GM18867 (cell line): ENCODE measurements around the gene STK11IP.

Source experiments
- ATAC-seq: cut with Tn5 transposase; IDR thresholded peaks from one replicate; pipeline ENCODE4 v1.9.1; 2021; ENCODE audit warnings: mild to moderate bottlenecking, moderate library complexity; ENCODE audit not compliant: unreplicated experiment

The STK11IP gene

GRCh38 chr2:219562049-219563020 lies 35.3 kb upstream of the STK11IP start:
- ATAC-seq = no peak

GRCh38 chr2:219563271-219563928 lies 34.3 kb upstream of the STK11IP start:
- ATAC-seq = no peak

DNA sequence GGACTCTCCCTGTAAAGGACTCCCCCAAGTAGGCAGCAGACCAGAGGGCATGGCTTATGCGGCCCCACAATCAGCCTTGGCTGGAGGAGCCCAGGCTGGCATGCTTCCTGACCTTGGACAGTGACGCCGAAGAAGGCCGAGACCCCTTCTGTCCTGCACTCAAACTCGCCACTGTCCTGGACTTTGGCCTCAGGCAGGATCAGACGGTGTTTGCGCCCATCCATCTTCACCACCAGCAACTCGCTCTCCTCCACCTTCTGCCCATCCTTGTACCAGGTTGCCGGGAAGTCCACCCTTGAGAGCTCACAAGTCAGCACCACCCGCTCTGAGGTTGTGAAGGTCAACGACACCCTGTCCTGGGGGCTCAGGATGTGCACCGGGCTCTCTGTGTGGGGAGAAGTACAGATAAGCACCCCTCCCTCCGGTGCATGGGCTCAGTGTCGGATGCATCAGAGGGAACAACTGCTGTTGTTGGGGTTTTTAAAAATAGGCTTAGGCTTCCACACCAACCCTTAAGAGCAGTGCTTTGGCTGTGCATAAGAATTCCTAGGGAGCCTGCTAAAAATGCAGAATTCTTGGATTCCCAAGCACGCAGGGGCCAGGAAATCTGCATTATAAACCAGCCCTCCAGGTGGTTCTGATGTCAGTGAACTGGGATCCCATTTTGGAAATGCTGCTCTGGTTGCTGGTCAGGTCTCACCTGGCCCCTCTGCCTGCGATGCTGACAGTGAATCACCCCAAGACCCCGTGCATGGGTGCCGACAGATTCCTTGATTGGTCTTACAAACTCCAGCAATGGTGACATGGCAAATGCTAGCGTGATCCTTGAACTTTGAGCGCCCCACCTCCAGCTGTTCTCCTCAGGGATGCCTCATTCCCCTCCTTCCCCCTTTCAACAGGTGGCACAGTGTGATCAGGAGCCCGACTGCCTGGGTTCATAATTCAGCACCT lies 32.3 kb upstream of the STK11IP start:
- no peak for ATAC-seq

DNA sequence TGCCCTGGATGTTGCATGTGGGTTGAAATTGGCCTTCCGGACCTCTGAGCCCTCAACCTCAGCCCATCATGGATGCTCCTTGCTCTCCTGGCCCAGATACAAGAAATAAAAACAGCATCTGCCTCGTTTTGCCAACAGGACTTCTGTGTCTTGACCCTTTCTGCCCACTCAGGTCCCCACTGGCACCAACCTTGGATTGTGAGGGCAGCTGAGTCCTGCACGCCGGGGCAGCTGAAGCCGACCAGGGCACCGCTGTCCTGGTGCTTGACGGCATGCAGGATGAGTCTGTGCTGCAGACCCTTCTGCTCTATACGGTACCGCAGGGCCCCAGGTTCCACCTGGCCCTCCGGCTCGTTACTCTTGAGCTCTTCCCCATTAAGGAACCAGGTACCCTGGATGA lies 31.0 kb upstream of the STK11IP start:
- ATAC-seq = no peak

GRCh38 chr2:219567131-219567530 lies 30.5 kb upstream of the STK11IP start:
- ATAC-seq = no peak

- no peak for ATAC-seq
Observed at GRCh38 chr2:219567791-219568361, 29.8 kb upstream of the STK11IP start.

DNA sequence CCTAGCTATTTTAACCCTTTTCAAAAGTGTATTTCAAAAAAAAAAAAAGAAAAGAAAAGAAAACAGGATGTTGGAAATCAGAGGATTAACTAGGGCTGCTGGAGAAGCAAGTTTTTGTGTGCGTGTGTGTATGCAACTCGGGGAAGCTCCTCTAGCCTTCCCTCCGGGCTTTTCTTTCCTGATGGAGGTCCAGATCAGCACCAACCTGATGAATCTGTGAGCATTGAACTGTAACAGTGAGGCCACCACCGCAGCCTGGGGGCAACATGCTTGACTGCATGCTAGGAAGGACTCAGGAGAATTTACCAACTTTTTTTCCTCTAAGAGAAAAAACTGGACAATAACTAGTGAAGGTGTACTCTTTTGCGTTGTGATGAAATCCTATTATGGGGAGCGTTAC lies 28.6 kb upstream of the STK11IP start:
- no peak for ATAC-seq

- ATAC-seq = no peak
Observed at GRCh38 chr2:219569635-219570034, 28.0 kb upstream of the STK11IP start.

GRCh38 chr2:219570194-219570923 lies 27.3 kb upstream of the STK11IP start:
- no peak for ATAC-seq

DNA sequence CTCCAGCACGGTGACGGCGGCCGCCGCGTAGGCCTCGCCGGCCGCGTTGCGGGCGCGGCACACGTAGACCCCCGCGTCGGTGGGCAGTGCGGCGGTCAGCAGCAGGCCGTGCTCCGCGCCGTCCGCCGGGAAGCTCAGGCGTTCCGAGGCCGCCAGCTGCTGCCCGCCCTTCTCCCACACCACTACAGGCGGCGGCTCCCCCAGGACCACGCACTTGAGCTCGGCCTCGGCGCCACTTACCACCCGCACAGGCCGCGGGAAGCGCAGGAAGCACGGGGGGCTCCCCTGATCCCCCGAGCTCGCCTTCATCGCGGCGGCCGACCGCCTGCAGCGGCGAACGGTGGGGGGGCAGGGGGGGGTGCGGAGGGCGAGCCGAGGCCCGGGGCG lies 26.7 kb upstream of the STK11IP start:
- ATAC-seq = no peak

GRCh38 chr2:219571311-219572236 lies 26.1 kb upstream of the STK11IP start, which contains the start of gene OBSL1:
Gene OBSL1 (minus strand): TSS chr2:219571539. CDS start chr2:219571232, 307 bp downstream.
- no peak for ATAC-seq

- ATAC-seq = no peak
Observed at GRCh38 chr2:219572237-219573001, 25.2 kb upstream of the STK11IP start, which contains the start of gene INHA. Gene INHA (plus strand): TSS chr2:219572310. CDS start chr2:219572375, 65 bp downstream.

DNA sequence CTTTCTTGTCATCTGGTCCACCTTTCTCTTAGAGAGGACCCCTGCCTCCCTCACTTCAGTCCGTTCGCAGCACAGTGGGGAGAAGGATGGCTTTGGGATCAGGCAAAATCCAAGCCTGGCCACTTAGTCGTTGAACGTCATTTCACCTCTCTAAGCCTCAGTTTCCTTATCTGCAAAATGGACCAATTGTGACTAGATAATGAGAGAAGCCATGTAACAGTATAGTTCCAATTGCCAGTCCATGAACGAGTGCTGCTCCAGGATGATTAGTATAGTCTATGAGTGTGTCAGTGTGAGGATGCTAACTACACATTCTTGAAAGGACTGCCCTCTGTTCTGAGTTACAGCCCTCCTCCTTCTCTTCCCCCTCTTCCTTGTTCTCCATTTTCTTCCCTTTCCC lies 24.5 kb upstream of the STK11IP start:
- ATAC-seq = no peak

DNA sequence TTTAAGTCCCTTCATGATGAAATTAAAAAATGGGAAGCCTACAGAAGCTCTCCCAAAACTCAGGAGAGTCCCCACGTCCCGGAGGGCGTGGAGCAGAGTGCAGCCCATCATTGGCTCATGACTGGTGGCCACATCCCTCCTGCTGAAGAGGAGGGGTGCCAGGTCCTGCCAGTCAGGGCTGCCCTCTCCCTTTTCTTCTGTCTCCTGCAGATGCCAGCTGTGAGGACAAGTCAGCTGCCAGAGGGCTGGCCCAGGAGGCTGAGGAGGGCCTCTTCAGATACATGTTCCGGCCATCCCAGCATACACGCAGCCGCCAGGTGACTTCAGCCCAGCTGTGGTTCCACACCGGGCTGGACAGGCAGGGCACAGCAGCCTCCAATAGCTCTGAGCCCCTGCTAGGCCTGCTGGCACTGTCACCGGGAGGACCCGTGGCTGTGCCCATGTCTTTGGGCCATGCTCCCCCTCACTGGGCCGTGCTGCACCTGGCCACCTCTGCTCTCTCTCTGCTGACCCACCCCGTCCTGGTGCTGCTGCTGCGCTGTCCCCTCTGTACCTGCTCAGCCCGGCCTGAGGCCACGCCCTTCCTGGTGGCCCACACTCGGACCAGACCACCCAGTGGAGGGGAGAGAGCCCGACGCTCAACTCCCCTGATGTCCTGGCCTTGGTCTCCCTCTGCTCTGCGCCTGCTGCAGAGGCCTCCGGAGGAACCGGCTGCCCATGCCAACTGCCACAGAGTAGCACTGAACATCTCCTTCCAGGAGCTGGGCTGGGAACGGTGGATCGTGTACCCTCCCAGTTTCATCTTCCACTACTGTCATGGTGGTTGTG lies 23.0 kb upstream of the STK11IP start:
- ATAC-seq = no peak

DNA sequence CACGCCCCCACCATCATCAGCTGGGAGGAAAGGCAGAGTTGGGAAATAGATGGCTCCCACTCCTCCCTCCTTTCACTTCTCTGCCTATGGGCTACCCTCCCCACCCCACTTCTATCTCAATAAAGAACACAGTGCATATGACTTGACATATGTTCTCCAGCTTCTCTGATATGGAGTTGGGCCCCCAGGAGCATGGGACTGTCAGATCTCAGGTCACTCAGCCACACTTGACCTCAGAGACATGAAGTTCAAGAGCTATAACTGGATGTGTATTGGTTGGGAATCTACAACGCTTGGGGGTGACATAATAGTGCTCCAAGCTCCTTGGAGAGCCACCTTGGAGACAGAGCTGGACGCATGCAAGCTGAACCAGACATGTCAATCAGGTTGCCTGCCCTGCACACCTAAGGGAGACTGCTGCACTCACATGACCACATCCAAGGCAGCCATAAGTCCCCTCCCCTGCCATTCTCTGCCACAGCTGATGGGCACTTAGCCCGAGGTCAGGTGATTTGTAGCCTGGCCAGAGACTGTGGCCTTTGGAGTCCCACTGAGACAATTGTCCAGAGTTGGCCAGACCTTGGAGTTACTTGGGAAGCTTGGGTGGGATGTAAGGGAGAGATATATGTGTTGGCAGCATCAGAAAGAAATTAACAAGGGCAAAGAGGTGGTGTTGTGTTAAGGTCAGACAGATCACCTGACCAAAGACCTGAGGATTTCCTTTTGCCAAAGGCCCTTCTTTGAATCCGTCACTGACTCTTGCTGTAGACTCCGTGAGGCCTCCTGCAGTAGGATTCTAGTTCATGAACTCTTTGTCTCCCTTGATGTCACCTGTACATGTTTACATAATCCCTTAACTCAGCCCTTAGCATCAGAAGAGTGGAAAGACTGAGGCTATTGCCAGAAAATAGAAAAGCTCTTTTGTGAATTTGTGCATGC lies 21.8 kb upstream of the STK11IP start:
- ATAC-seq = no peak
